Right lobe of liver (tissue), 4 donors: ENCODE data around the gene FBRSL1.

Source experiments
- POLR2A ChIP-seq: fragments of 450-650 bp; IDR thresholded peaks from one replicate; pipeline ENCODE4 v1.6.1; 2017; ENCODE audit warnings: antibody characterized with exemption, mild to moderate bottlenecking
- TF ChIP-seq, protein P1 (sequence below), 4 donors: fragments of 200-600 bp in 3 of 4; fragments of 450-650 bp in 1 of 4; IDR thresholded peaks; one replicate each; pipeline versions ENCODE4 v1.5.1 to v1.8.0; 2016 to 2022; ENCODE audit warnings: antibody characterized with exemption in 4 of 4, mild to moderate bottlenecking in 2 of 4
- donor health status: DM: no; HTN: no; CAD: no.
- donor health status: DM: no; HTN: no; CAD: no.
- donor health status: DM: no; HTN: yes; CAD: no.

DNA sequence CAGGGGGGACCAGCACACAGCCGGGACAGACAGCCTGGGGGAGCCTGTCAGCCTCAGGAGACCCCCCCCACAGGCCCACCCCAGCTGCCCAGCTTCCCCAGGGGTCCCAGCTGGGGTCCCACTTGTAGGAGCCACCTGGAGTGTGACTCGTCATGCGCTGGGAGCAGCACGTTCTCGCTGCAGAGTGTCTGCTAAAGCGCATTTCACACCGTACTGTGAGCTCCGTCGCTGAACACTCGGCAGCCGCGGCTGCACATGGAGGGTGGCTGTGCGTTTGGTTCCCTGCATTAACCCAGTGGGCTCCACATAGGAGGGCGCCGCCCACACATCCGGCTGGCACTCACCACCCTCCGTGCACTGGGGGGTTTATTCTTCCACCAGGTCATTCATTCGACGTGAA, 56.7 kb downstream of the FBRSL1 start:
- TF ChIP-seq POLR2A, result no peak
- TF ChIP-seq, protein P1, sequence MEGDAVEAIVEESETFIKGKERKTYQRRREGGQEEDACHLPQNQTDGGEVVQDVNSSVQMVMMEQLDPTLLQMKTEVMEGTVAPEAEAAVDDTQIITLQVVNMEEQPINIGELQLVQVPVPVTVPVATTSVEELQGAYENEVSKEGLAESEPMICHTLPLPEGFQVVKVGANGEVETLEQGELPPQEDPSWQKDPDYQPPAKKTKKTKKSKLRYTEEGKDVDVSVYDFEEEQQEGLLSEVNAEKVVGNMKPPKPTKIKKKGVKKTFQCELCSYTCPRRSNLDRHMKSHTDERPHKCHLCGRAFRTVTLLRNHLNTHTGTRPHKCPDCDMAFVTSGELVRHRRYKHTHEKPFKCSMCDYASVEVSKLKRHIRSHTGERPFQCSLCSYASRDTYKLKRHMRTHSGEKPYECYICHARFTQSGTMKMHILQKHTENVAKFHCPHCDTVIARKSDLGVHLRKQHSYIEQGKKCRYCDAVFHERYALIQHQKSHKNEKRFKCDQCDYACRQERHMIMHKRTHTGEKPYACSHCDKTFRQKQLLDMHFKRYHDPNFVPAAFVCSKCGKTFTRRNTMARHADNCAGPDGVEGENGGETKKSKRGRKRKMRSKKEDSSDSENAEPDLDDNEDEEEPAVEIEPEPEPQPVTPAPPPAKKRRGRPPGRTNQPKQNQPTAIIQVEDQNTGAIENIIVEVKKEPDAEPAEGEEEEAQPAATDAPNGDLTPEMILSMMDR (IDR thresholded peaks at IDR 0.05), result no peak
